Naive thymus-derived CD4-positive, alpha-beta T cell (primary cell): ENCODE results near the gene RETN. TPM values are rescaled to one million over a fixed set of nuclear protein-coding genes. Genes with fewer than 3 reads are reported as not detected.

ENCODE experiments used
- ATAC-seq: fragments of 150-1000 bp; cut with Tn5 transposase; 2 replicates; pipeline ENCODE4 v1.10.0; 2021; ENCODE audit warnings: mild to moderate bottlenecking, moderate library complexity
- CTCF ChIA-PET: fragments of 350-600 bp; sonication (Branson Sonifier 250); formaldehyde crosslinking; loops from one replicate; lab custom pipeline; 2021; ENCODE audit warnings: antibody characterized with exemption; lab: Charles Lee
- POLR2A ChIA-PET: fragments of 350-600 bp; sonication (Branson Sonifier 250); formaldehyde crosslinking; loops from one replicate; lab custom pipeline; 2021; ENCODE audit warnings: antibody characterized with exemption, inconsistent platforms; lab: Charles Lee
- DNase-seq, 9 donors: peaks; one replicate each; pipeline versions ENCODE4 v3.0.0 to v3.0.0-alpha.2; 2020 to 2022; ENCODE audit warnings: mixed read lengths in 1 of 9
- H3K27ac ChIP-seq: one replicate; pipeline ENCODE4 v1.7.0; 2013; ENCODE audit warnings: mild to moderate bottlenecking, low read depth, low read length, moderate library complexity
- H3K27me3 ChIP-seq, 2 donors: one replicate each; pipeline ENCODE4 v1.7.0; 2013; ENCODE audit warnings: low read length in 2 of 2, mild to moderate bottlenecking in 2 of 2, moderate library complexity in 2 of 2; ENCODE audit not compliant: control insufficient read depth in 2 of 2, insufficient read depth in 2 of 2
- H3K36me3 ChIP-seq, 3 experiments: 1 replicate in 2 of 3; 2 replicates in 1 of 3; pipeline ENCODE4 v1.7.0; 2013; ENCODE audit warnings: low read length in 3 of 3, mild to moderate bottlenecking in 3 of 3, moderate library complexity in 1 of 3; ENCODE audit not compliant: insufficient read depth in 3 of 3, control insufficient read depth in 2 of 3
- H3K4me1 ChIP-seq, 2 donors: one replicate each; pipeline ENCODE4 v1.7.0; 2013; ENCODE audit warnings: low read length in 2 of 2, mild to moderate bottlenecking in 2 of 2, moderate library complexity in 1 of 2; ENCODE audit not compliant: control insufficient read depth in 2 of 2, insufficient read depth in 2 of 2
- H3K4me3 ChIP-seq: 2 replicates; pipeline ENCODE4 v1.7.0; 2013; ENCODE audit warnings: mild to moderate bottlenecking, low read length
- H3K9me3 ChIP-seq, 3 experiments: 1 replicate in 2 of 3; 2 replicates in 1 of 3; pipeline ENCODE4 v1.7.0; 2013; ENCODE audit warnings: low read length in 3 of 3; ENCODE audit not compliant: control insufficient read depth in 2 of 3
- H3K27ac Mint-ChIP-seq, 9 donors: one replicate each; pipeline ENCODE4 v1.8.0; 2020 to 2022; ENCODE audit warnings: mixed read lengths in 9 of 9, mild to moderate bottlenecking in 8 of 9, moderate library complexity in 5 of 9, inconsistent platforms in 2 of 9
- H3K27me3 Mint-ChIP-seq, 5 donors: one replicate each; pipeline ENCODE4 v1.8.0; 2021 to 2022; ENCODE audit warnings: mixed read lengths in 5 of 5, mild to moderate bottlenecking in 1 of 5
- H3K36me3 Mint-ChIP-seq, 5 donors: one replicate each; pipeline ENCODE4 v1.8.0; 2020 to 2022; ENCODE audit warnings: mixed read lengths in 5 of 5, mild to moderate bottlenecking in 3 of 5, inconsistent platforms in 1 of 5
- H3K4me1 Mint-ChIP-seq, 7 donors: one replicate each; pipeline ENCODE4 v1.8.0; 2020 to 2022; ENCODE audit warnings: mixed read lengths in 7 of 7, mild to moderate bottlenecking in 3 of 7, inconsistent platforms in 1 of 7
- H3K4me3 Mint-ChIP-seq, 10 donors: one replicate each; pipeline ENCODE4 v1.8.0; 2020 to 2022; ENCODE audit warnings: mild to moderate bottlenecking in 10 of 10, mixed read lengths in 10 of 10, moderate library complexity in 6 of 10, inconsistent platforms in 2 of 10
- H3K9me3 Mint-ChIP-seq, 11 donors: one replicate each; pipeline ENCODE4 v1.8.0; 2020 to 2022; ENCODE audit warnings: mixed read lengths in 11 of 11, mild to moderate bottlenecking in 4 of 11, inconsistent platforms in 1 of 11, moderate library complexity in 1 of 11
- intact Hi-C, 2 donors: fragments of 100-400 bp; cut with micrococcal nuclease; formaldehyde crosslinking; loops; one replicate each; pipeline ENCODE4 v1.15.1; 2023
- polyA plus RNA-seq, 2 donors: library from polyadenylated mRNA; unstranded; fragments of 300-500 nt; fragmentation: Illumina TruSeq; gene quantifications; one replicate each; pipeline ENCODE4 v1.2.3, GENCODE V29; 2021
- total RNA-seq, 6 experiments: library from RNA in 5 of 6; stranded (reverse) in 5 of 6; gene quantifications; 1 replicate in 5 of 6; 2 replicates in 1 of 6; pipeline ENCODE4 v1.2.3 and lab custom pipeline; 2021 to 2026

Gene RETN
- total and polyA plus RNA-seq, 7 experiments from 2014 or later: 3.4 TPM; not detected in 6

- Histone ChIP-seq H3K4me3 (no peak overlapping the region), H3K36me3 (no peaks in the 10 kb centered on the region), H3K27me3 (no peaks in the 10 kb centered on the region), H3K9me3 (no peaks in the 10 kb centered on the region), H3K4me1 (peaks cover 0 to 16% of the 10 kb centered on the region in 2 donors), H3K27ac (no peak overlapping the region)
- Mint-ChIP-seq H3K27ac (no peak overlapping the region), H3K36me3 (no peaks in the 10 kb centered on the region), H3K4me3 (peak overlapping the region in 2 of 10 donors; percentile 26 to 34), H3K4me1 (peaks cover 5 to 16% (median 15%) of the 10 kb centered on the region in 7 donors), H3K9me3 (peaks cover 0 to 1% (median 0%) of the 10 kb centered on the region in 11 donors), H3K27me3 (peaks cover 0 to 3% (median 2%) of the 10 kb centered on the region in 5 donors)
- intact Hi-C loops: no loop called here
- ChIA-PET CTCF (interaction anchor here (0.6 kb wide), 1 partner anchor 440 kb away, joined by 3 read pairs; no protein-coding TSS in a partner anchor), POLR2A (interaction anchor here (0.6 kb wide), 1 partner anchor 91 kb away, joined by 3 read pairs; no protein-coding TSS in a partner anchor)
- DNase-seq (no peak), ATAC-seq (no peak)
These were observed 6.9 kb upstream of the RETN start for GRCh38 chr19:7661744-7662538.

GRCh38 chr19:7662657-7663056, 6.2 kb upstream of the RETN start:
- H3K27ac Mint-ChIP-seq: no peak overlapping the region
- intact Hi-C loops: no loop called here
- ATAC-seq (no peak), DNase-seq (no peak)
- peaks cover 0 to 6% (median 2%) of the 10 kb centered on the region in 5 donors for H3K27me3 Mint-ChIP-seq
- peaks cover 5 to 10% (median 9%) of the 10 kb centered on the region in 7 donors for H3K4me1 Mint-ChIP-seq
- peaks cover 0 to 1% (median 0%) of the 10 kb centered on the region in 11 donors for H3K9me3 Mint-ChIP-seq
- Histone ChIP-seq H3K4me1 (peaks cover 0 to 9% of the 10 kb centered on the region in 2 donors), H3K36me3 (no peaks in the 10 kb centered on the region), H3K27ac (no peak overlapping the region), H3K9me3 (no peaks in the 10 kb centered on the region), H3K27me3 (no peaks in the 10 kb centered on the region), H3K4me3 (no peak overlapping the region)
- H3K4me3 Mint-ChIP-seq: no peak overlapping the region
- ChIA-PET CTCF (no interaction called here), POLR2A (no interaction called here)
- H3K36me3 Mint-ChIP-seq: no peaks in the 10 kb centered on the region

GRCh38 chr19:7663706-7664105, 5.1 kb upstream of the RETN start:
- no peak overlapping the region for H3K4me3 Mint-ChIP-seq
- Histone ChIP-seq H3K27ac (no peak overlapping the region), H3K9me3 (no peaks in the 10 kb centered on the region), H3K4me3 (no peak overlapping the region), H3K4me1 (no peaks in the 10 kb centered on the region), H3K36me3 (no peaks in the 10 kb centered on the region), H3K27me3 (no peaks in the 10 kb centered on the region)
- ATAC-seq (no peak), DNase-seq (no peak)
- H3K36me3 Mint-ChIP-seq: no peaks in the 10 kb centered on the region
- no peak overlapping the region for H3K27ac Mint-ChIP-seq
- CTCF ChIA-PET: no interaction called here
- intact Hi-C loops: no loop called here
- H3K9me3 Mint-ChIP-seq: no peaks in the 10 kb centered on the region
- H3K27me3 Mint-ChIP-seq: peaks cover 0 to 6% (median 2%) of the 10 kb centered on the region in 5 donors
- POLR2A ChIA-PET: no interaction called here
- H3K4me1 Mint-ChIP-seq: peaks cover 0 to 6% (median 0%) of the 10 kb centered on the region in 7 donors

GRCh38 chr19:7665076-7665475, 3.8 kb upstream of the RETN start:
- Histone ChIP-seq H3K4me3 (no peak overlapping the region), H3K4me1 (no peaks in the 10 kb centered on the region), H3K9me3 (no peaks in the 10 kb centered on the region), H3K27ac (no peak overlapping the region), H3K27me3 (no peaks in the 10 kb centered on the region), H3K36me3 (no peaks in the 10 kb centered on the region)
- no peak for DNase-seq
- ChIA-PET POLR2A (interaction anchor here (1.1 kb wide), 1 partner anchor 13 kb away, joined by 3 read pairs; no protein-coding TSS in a partner anchor), CTCF (interaction anchor here (0.6 kb wide), 1 partner anchor 127 kb away, joined by 5 read pairs; no protein-coding TSS in a partner anchor)
- Mint-ChIP-seq H3K9me3 (no peaks in the 10 kb centered on the region), H3K4me3 (no peak overlapping the region), H3K4me1 (peaks cover 0 to 11% (median 2%) of the 10 kb centered on the region in 7 donors), H3K27me3 (peaks cover 6 to 14% (median 8%) of the 10 kb centered on the region in 5 donors), H3K36me3 (no peaks in the 10 kb centered on the region), H3K27ac (no peak overlapping the region)
- intact Hi-C loops: no loop called here
- ATAC-seq: no peak

- ChIA-PET POLR2A (no interaction called here), CTCF (no interaction called here)
- H3K4me1 Mint-ChIP-seq: peaks cover 10 to 19% (median 13%) of the 10 kb centered on the region in 7 donors
- no peaks in the 10 kb centered on the region for H3K36me3 Mint-ChIP-seq
- peak overlapping the region in 5 of 10 donors; percentile 7 to 76 (median 54) for H3K4me3 Mint-ChIP-seq
- peaks cover 17 to 39% (median 24%) of the 10 kb centered on the region in 5 donors for H3K27me3 Mint-ChIP-seq
- Histone ChIP-seq H3K27me3 (no peaks in the 10 kb centered on the region), H3K9me3 (no peaks in the 10 kb centered on the region), H3K36me3 (no peaks in the 10 kb centered on the region), H3K4me3 (no peak overlapping the region), H3K4me1 (no peaks in the 10 kb centered on the region), H3K27ac (no peak overlapping the region)
- no peaks in the 10 kb centered on the region for H3K9me3 Mint-ChIP-seq
- no peak for DNase-seq
- H3K27ac Mint-ChIP-seq: no peak overlapping the region
- ATAC-seq: no peak
- intact Hi-C loops: no loop called here
These were observed 792 bp downstream of the RETN start for GRCh38 chr19:7669641-7670040.

- H3K4me3 ChIP-seq: peak overlapping the region; percentile 17
- DNase-seq (peak in 1 of 9 donors; percentile 31), ATAC-seq (peak; percentile 65)
- no peaks in the 10 kb centered on the region for H3K4me1 ChIP-seq
- Mint-ChIP-seq H3K27me3 (peaks cover 17 to 41% (median 24%) of the 10 kb centered on the region in 5 donors), H3K4me3 (peak overlapping the region; percentile 63 to 85 (median 75)), H3K27ac (peak overlapping the region in 3 of 9 donors; percentile 43 to 77 (median 54)), H3K4me1 (peaks cover 11 to 19% (median 13%) of the 10 kb centered on the region in 7 donors), H3K36me3 (no peaks in the 10 kb centered on the region), H3K9me3 (no peaks in the 10 kb centered on the region)
- H3K27ac ChIP-seq: no peak overlapping the region
- H3K36me3 ChIP-seq: no peaks in the 10 kb centered on the region
- ChIA-PET CTCF (interaction anchor here (1.5 kb wide), 1 partner anchor 11 kb away, joined by 6 read pairs; the partner anchor contains the start of gene TRAPPC5), POLR2A (interaction anchor here (0.6 kb wide), 1 partner anchor 35 kb away, joined by 3 read pairs; no protein-coding TSS in a partner anchor)
- H3K9me3 ChIP-seq: no peaks in the 10 kb centered on the region
- H3K27me3 ChIP-seq: no peaks in the 10 kb centered on the region
- intact Hi-C loops: no loop called here
These were observed 1.4 kb downstream of the RETN start for GRCh38 chr19:7670150-7670783.
